GM18508 (cell line): ENCODE results near the gene NRSN2.

Source experiments
- ATAC-seq: cut with Tn5 transposase; IDR thresholded peaks from one replicate; pipeline ENCODE4 v1.9.1; 2021; ENCODE audit warnings: moderate number of reproducible peaks; ENCODE audit not compliant: insufficient read depth, unreplicated experiment

NRSN2 gene, protein sequence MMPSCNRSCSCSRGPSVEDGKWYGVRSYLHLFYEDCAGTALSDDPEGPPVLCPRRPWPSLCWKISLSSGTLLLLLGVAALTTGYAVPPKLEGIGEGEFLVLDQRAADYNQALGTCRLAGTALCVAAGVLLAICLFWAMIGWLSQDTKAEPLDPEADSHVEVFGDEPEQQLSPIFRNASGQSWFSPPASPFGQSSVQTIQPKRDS

DNA sequence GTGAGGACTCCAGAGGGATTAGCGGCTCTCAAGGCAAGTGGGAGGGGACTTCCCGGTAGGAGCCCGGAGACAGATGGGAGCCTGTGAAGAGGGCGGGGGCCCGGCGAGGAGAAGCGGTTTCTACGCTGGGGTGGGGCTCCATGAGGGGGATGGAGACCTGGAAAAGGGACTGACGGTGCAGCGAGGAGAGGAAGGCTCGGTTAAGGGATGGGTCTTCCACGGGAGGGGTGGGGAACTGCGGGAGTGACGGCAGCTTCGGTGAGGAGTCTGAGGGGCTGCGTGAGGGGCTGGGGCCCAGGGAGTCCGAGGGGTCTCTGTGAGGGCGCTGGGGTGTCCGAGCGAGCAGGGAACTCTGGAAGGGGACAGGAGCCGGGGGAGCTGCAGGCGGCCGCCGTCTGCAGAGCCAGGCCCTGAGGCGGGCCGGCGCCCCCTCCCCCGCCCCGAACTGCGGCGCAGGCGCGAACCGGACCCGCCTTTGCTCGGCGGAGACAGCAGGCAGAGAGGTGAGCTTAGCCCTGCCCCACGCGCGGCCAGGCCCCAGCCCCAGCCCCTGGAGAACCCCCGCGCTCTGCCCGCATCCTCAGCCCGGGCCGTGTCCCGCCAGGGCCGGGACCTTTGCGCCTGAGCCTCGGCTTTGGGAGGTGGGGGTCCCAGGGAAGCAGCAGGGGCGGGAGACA, at the start of gene NRSN2:
NRSN2 (plus strand) TSS at position 472 of the 677 bp plus-strand sequence. CDS start 2,533 bp downstream, outside the sequence.
- ATAC-seq = no peak

GRCh38 chr20:297925-298775, 48.8 kb upstream of the NRSN2 start:
- no peak for ATAC-seq

DNA sequence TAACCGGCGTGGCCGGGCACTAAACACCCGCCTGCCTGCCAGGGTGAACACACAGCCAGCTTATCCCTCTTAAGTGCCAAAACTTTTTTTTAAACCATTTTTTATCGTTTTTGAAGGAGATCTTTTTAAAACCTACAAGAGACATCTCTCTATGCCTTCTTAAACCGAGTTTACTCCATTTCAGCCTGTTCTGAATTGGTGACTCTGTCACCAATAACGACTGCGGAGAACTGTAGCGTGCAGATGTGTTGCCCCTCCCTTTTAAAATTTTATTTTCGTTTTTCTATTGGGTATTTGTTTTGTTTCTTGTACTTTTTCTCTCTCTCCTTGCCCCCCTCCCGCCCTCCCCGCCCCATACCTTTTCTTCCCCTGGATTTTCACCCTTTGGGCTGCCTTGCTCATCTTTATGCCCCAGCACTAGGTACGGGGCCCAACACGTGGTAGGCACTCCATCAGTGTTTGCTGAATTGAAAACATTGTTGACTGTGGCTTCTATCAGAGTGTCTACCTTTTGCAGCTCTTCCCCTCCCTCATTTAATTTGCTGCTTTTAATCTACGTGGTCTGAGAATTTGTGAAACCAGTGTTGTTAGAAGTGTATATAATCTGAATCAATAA, 48.0 kb upstream of the NRSN2 start:
- ATAC-seq = no peak

DNA sequence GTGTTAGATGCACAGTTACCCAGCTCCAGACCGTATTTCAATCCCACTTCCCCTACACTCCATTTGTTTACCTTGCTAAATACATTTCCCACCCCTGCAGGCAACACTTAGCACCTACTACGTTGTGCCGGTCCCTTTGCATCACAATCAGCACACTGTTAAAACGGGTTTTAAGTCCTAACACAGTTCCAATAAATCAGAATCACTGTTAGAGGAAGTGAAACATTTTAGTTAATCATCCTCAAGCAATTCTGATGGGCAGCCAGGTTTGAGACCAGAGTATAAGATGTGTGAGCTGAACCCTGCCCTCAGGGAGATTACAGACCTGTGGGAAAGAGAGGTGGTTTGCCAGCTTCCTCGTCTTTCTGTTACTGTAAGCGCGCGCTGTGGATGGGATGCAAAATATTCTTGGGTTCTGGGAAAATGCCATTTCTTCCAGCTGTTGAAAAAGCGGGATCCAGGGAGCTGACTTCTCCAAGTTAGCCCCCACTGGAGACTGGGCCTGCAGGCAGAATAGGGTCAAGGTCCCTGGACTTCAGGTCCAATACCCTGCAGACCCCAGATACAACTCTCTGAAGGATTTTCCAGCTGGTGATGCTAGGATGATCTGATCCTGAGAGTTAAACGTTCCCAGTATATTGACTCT, 46.4 kb upstream of the NRSN2 start:
- no peak for ATAC-seq

- no peak for ATAC-seq
Observed at GRCh38 chr20:301886-302848, 44.7 kb upstream of the NRSN2 start.

DNA sequence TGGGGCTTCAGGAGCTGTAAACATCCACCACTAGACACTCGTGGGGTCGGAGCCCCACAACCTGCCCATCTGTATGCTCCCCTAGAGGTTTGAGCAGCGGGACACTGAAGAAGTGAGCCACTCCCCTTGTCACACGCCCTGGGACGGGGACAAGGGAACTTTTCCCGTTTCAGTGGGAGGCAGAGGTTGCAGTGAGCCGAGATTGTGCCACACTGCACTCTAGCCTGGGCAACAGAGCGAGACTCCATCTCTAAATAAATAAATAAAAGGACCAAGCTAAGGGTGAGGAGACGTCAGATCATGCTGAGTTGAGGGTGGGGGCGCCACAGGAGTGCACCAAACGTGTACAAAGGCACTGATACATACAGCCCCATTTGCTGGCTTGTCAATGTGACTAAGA, 41.2 kb upstream of the NRSN2 start:
- no peak for ATAC-seq

GRCh38 chr20:308427-309038, 38.4 kb upstream of the NRSN2 start:
- no peak for ATAC-seq

- ATAC-seq = no peak
Observed at GRCh38 chr20:309306-309840, 37.5 kb upstream of the NRSN2 start.

DNA sequence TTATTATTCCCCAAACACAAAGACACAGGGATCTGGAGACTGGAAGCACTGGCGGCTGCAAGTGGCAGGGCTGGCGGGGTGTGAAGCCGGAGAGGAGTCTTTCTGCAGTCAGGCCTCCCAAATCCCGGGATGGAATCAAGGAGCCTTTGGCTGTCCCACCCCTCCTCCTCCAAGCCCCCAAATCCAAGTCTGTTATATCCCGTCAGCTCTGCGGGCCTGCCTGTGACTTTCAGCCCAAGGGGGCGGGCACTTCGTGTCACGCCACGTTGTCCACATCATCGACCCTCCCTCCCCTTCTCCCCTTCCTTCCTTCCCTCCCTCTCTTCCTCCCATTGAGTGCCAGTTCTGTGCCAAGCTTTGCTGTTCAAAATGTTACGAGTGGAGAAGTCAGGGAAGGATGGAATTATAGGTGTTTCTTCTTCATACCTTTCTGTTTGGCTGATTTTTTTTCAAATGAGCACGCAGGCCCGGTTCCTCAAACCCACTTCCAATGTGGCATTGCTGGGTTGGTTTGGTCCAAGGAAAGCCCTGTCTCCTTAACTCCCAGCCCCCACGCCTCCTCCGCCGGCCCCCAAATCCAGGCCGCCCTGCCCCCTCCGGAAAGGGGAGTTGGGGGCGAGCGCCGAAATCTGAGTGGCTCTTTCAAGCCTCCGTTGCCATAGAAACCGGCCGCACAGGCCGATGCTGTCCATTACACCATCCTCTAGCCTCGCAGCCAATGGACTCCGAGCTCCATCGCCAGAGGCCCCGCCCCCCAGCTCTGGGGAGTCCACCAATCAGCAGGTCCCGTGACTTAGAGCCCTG, 36.9 kb upstream of the NRSN2 start:
- ATAC-seq = peak; percentile 96

GRCh38 chr20:310645-311044, 36.3 kb upstream of the NRSN2 start:
- ATAC-seq = no peak

DNA sequence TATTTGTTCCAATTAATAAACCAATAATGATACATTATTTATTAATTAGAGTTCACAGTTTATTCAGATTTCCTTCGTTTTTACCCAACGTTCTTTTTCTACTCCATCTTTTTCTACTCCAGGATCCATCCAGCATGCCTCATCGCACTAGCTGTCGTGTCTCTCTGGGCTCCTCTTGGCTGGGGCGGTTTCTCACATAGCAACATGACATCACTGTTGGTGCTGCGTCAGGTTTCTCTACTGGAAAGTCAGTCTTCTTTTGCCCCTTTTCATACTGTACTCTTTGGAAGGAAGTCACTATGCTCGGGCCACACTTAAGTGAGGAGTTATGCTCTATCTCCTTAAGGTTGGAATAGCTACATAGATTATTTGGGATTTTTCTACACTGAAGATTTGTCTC, 35.3 kb upstream of the NRSN2 start:
- no peak for ATAC-seq

DNA sequence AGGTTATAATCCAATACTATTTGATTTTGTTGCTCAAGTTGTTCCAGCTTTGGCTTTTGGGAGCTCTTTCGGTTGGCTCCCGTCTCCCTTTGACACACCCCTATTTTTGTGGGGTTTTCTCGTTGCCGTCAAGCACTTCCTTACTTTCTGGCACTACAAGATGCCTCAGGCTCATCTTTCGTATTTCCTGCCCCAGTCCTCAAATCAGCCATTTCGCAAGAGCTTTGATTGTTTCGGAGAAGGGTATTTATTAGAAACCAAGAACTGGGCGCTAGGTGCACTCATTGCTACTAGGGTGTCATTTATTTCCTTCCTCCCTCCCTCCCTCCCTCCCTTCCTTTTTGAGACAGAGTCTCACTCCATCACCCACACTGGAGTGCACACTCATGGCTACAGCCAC, 34.8 kb upstream of the NRSN2 start:
- ATAC-seq = no peak

GRCh38 chr20:312866-313265, 34.0 kb upstream of the NRSN2 start:
- ATAC-seq = no peak

GRCh38 chr20:313402-313801, 33.5 kb upstream of the NRSN2 start:
- no peak for ATAC-seq

DNA sequence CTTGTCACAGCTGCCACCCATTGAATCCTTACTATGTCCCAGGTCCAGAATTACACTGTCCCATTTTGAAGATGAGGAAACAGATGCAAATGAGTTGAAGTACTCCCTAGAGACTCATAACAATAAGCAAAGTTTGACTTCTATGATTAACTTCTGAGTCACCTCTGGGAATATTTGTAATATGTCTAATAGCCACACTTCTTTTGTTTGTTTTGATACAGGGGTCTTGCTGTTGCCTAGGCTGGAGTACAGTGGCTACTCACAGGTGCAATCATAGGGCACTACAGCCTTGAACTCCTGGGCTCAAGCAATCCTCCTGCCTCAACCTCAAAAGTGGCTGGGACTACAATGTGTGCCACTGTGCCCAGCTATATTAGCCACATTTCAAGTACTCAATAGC, 33.0 kb upstream of the NRSN2 start:
- no peak for ATAC-seq

GRCh38 chr20:316316-317068, 30.4 kb upstream of the NRSN2 start:
- ATAC-seq = no peak
